ENCODE measurements around the gene NKIRAS2. TPM values are rescaled to one million over a fixed set of nuclear protein-coding genes. Genes with fewer than 3 reads are reported as not detected.

The NKIRAS2 gene
- total RNA-seq, 1 donor from 2014 or later, result 43.8 TPM

- ATAC-seq (ENCODE audit: poor library complexity) (no peak), DNase-seq (no peak)
- intact Hi-C loops (cut with DNase I), result no loop called here
Observed at GRCh38 chr17:42071810-42072209, 51.9 kb downstream of the NKIRAS2 start.

GRCh38 chr17:42072323-42073187 is 52.7 kb downstream of the NKIRAS2 start:
- no peak for DNase-seq
- ATAC-seq (ENCODE audit: poor library complexity), result peak; percentile 69
- intact Hi-C loops (cut with DNase I), result no loop called here

Other genes with a start within 250 kb of the NKIRAS2 start
- gene JUP, start 233.4 kb upstream of the NKIRAS2 start, total RNA-seq, result 195 TPM
- gene P3H4, start 208.1 kb upstream of the NKIRAS2 start, total RNA-seq, result 6.7 TPM
- 10.6 TPM for gene FKBP10, start 207.1 kb upstream of the NKIRAS2 start, total RNA-seq
- 14.7 TPM for gene NT5C3B, start 183.9 kb upstream of the NKIRAS2 start, total RNA-seq
- gene KLHL10, start 182.3 kb upstream of the NKIRAS2 start, total RNA-seq, result not detected
- 3.0 TPM for gene KLHL11, start 154.7 kb upstream of the NKIRAS2 start, total RNA-seq
- gene ACLY, start 101.1 kb upstream of the NKIRAS2 start, total RNA-seq, result 24.0 TPM
- 0.75 TPM for gene ODAD4, start 89.5 kb upstream of the NKIRAS2 start, total RNA-seq
- 23.0 TPM for gene CNP, start 53.3 kb upstream of the NKIRAS2 start, total RNA-seq
- gene DNAJC7, start 2.7 kb upstream of the NKIRAS2 start, total RNA-seq, result 81.2 TPM
- 0.59 TPM for gene C17orf113, start 30.5 kb downstream of the NKIRAS2 start, total RNA-seq
- 0.16 TPM for gene ZNF385C, start 78.4 kb downstream of the NKIRAS2 start, total RNA-seq
- 2.5 TPM for gene DHX58, start 92.6 kb downstream of the NKIRAS2 start, total RNA-seq
- 22.6 TPM for gene KAT2A, start 101.3 kb downstream of the NKIRAS2 start, total RNA-seq
- 0.11 TPM for gene HSPB9, start 102.7 kb downstream of the NKIRAS2 start, total RNA-seq
- 38.6 TPM for gene RAB5C, start 134.9 kb downstream of the NKIRAS2 start, total RNA-seq
- 0.13 TPM for gene KCNH4, start 161.1 kb downstream of the NKIRAS2 start, total RNA-seq
- gene HCRT, start 165.4 kb downstream of the NKIRAS2 start, total RNA-seq, result not detected
- 8.1 TPM for gene GHDC, start 174.4 kb downstream of the NKIRAS2 start, total RNA-seq

All from Right ventricle myocardium superior (tissue), 1 donor.